ENCODE data around the gene ETS2. TPM values are rescaled to one million over a fixed set of nuclear protein-coding genes. Genes with fewer than 3 reads are reported as not detected.

ETS2 gene
- total and polyA plus RNA-seq, 2 donors (not counting 1 experiment from before 2014, with no cell fraction given), result 1.9 to 5.6 TPM

DNA sequence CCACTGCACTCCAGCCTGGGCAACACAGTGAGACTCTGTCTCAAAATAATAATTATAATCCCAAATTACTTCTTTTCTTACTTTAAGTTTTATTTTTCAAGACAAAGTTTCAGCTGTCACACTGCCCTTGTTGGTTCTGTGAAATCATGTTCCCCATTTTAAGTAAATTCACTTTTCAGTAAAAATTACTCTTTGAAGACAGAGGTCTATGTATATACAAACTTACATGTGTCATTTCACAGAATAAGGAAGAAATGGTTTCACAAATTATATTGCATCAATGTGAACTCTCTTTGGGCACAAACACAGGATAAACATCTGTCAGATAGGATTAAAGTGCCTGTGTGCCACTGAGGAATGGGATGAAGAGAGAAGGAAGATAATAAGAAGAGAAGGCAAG lies 33.1 kb upstream of the ETS2 start:
- Mint-ChIP-seq H3K9me3 (ENCODE audit: insufficient read depth) (no peaks in the 10 kb centered on the region), H3K27ac (no peak overlapping the region), H3K4me3 (no peak overlapping the region), H3K4me1 (peaks cover 39% of the 10 kb centered on the region), H3K27me3 (peaks cover 54% of the 10 kb centered on the region)
- CTCF ChIA-PET, result no interaction called here
- Histone ChIP-seq H3K27ac (ENCODE audit: low read length in 2 of 2) (no peak overlapping the region), H3K4me3 (ENCODE audit: control extremely low read depth in 1 of 5, extremely low read depth in 1 of 5, insufficient read depth in 1 of 5, low read depth in 2 of 5, low read length in 4 of 5) (no peak overlapping the region), H3K36me3 (replicated peaks in 1 of 2; ENCODE audit: control extremely low read depth in 1 of 2, control insufficient read depth in 1 of 2, extremely low read depth in 1 of 2, insufficient read depth in 2 of 2, low read length in 1 of 2) (no peaks in the 10 kb centered on the region), H3K4me1 (ENCODE audit: control insufficient read depth in 2 of 2, insufficient read depth in 2 of 2, low read length in 2 of 2) (peaks cover 15 to 20% of the 10 kb centered on the region in 2 donors), H2AFZ (ENCODE audit: insufficient read depth, low read depth, low read length, poor library complexity, severe bottlenecking) (no peak overlapping the region), H3K9me3 (ENCODE audit: control extremely low read depth in 1 of 3, control insufficient read depth in 2 of 3, insufficient read depth in 1 of 3, low read length in 2 of 3) (no peaks in the 10 kb centered on the region), H4K20me1 (ENCODE audit: control insufficient read depth, insufficient read depth, low read length, poor library complexity, severe bottlenecking) (no peaks in the 10 kb centered on the region), H3K9ac (ENCODE audit: low read length) (no peak overlapping the region), H3K79me2 (ENCODE audit: control insufficient read depth, insufficient read depth, low read length) (no peaks in the 10 kb centered on the region), H3K27me3 (replicated peaks in 1 of 4; ENCODE audit: control extremely low read depth in 1 of 4, control insufficient read depth in 3 of 4, insufficient read depth in 4 of 4, low read length in 3 of 4) (peaks cover 0 to 68% (median 27%) of the 10 kb centered on the region in 4 experiments), H3K4me2 (replicated peaks; ENCODE audit: low read depth, low read length, poor library complexity, severe bottlenecking) (no peak overlapping the region)
- DNase-seq (no peak), ATAC-seq (ENCODE audit: low read depth) (no peak)
- intact Hi-C loops (cut with micrococcal nuclease), result no loop called here
- no peak for TF ChIP-seq EZH2 (IDR thresholded peaks at IDR 0.05; ENCODE audit: borderline replicate concordance, insufficient read depth, low read depth, low read length, poor library complexity, severe bottlenecking)
- TF ChIP-seq, protein P1, sequence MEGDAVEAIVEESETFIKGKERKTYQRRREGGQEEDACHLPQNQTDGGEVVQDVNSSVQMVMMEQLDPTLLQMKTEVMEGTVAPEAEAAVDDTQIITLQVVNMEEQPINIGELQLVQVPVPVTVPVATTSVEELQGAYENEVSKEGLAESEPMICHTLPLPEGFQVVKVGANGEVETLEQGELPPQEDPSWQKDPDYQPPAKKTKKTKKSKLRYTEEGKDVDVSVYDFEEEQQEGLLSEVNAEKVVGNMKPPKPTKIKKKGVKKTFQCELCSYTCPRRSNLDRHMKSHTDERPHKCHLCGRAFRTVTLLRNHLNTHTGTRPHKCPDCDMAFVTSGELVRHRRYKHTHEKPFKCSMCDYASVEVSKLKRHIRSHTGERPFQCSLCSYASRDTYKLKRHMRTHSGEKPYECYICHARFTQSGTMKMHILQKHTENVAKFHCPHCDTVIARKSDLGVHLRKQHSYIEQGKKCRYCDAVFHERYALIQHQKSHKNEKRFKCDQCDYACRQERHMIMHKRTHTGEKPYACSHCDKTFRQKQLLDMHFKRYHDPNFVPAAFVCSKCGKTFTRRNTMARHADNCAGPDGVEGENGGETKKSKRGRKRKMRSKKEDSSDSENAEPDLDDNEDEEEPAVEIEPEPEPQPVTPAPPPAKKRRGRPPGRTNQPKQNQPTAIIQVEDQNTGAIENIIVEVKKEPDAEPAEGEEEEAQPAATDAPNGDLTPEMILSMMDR (IDR thresholded peaks at IDR 0.05), result no peak
- POLR2A ChIA-PET, result no interaction called here

DNA sequence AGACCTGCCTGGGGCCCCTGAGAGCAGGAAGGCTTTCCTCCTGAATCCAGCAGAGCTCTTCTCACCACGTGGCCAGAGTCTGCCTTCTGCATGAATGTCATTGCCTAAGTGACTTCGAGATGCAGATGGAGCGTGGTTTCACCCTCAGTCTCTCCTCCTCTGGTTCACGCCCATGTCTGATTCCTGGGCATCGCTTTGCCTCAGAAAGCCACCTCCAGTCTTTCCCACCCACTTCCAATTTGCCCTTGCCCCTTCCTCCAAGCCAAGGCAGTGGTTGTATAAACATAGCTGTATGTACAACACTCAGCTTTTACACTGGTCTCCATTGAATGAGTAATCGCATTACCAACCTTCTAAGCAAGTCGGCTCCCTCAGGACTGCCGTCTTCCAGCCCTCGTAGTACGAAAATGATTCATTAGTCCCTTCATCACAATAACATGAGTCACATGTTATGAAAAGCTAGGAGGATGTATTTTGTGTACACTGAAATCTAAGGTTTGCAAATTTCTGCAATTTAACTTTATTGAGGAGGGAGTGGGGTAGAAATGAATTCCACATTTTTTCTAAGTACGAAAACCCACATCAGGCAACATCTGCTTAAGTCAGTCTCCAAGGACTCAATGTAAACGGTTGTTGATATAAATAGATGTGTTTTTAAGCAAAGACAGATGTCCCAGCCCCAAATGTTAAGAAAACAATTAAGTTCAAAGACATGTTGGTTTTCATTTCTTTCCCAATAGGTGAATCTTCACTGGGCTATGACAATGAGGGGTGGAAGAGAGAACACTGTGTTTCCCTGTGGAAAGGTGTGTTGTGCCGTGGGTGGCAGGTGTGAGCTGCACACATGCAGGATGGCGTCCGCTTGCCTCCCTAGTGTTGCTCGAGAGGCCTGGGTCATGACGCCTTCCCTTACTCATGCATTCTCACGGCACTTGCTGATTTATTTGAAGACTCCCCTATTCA lies 32.3 kb upstream of the ETS2 start:
- peaks cover 17 to 23% of the 10 kb centered on the region in 2 donors for H3K4me1 ChIP-seq (ENCODE audit: control insufficient read depth in 2 of 2, insufficient read depth in 2 of 2, low read length in 2 of 2)
- ATAC-seq (ENCODE audit: low read depth) (peak; percentile 24), DNase-seq (no peak)
- H3K9me3 ChIP-seq (ENCODE audit: control extremely low read depth in 1 of 3, control insufficient read depth in 2 of 3, insufficient read depth in 1 of 3, low read length in 2 of 3), result peaks cover 0 to 3% (median under 1%) of the 10 kb centered on the region in 3 donors
- Mint-ChIP-seq H3K4me3 (no peak overlapping the region), H3K9me3 (ENCODE audit: insufficient read depth) (peaks cover 1% of the 10 kb centered on the region), H3K27me3 (peaks cover 57% of the 10 kb centered on the region), H3K27ac (peak overlapping the region; percentile 24), H3K4me1 (peaks cover 39% of the 10 kb centered on the region)
- H2AFZ ChIP-seq (ENCODE audit: insufficient read depth, low read depth, low read length, poor library complexity, severe bottlenecking), result no peak overlapping the region
- H4K20me1 ChIP-seq (ENCODE audit: control insufficient read depth, insufficient read depth, low read length, poor library complexity, severe bottlenecking), result no peaks in the 10 kb centered on the region
- intact Hi-C loops (cut with micrococcal nuclease), result no loop called here
- TF ChIP-seq EZH2 (IDR thresholded peaks at IDR 0.05; ENCODE audit: borderline replicate concordance, insufficient read depth, low read depth, low read length, poor library complexity, severe bottlenecking), result no peak
- TF ChIP-seq, protein P1 (IDR thresholded peaks at IDR 0.05), result no peak
- no peak overlapping the region for H3K9ac ChIP-seq (ENCODE audit: low read length)
- ChIA-PET CTCF (no interaction called here), POLR2A (interaction anchor here (0.6 kb wide), 1 partner anchor 24 kb away, joined by 3 read pairs; no protein-coding TSS in a partner anchor)
- no peaks in the 10 kb centered on the region for H3K79me2 ChIP-seq (ENCODE audit: control insufficient read depth, insufficient read depth, low read length)
- H3K4me2 ChIP-seq (replicated peaks; ENCODE audit: low read depth, low read length, poor library complexity, severe bottlenecking), result no peak overlapping the region
- H3K4me3 ChIP-seq (ENCODE audit: control extremely low read depth in 1 of 5, extremely low read depth in 1 of 5, insufficient read depth in 1 of 5, low read depth in 2 of 5, low read length in 4 of 5), result no peak overlapping the region
- peaks cover 0 to 68% (median 28%) of the 10 kb centered on the region in 4 experiments for H3K27me3 ChIP-seq (replicated peaks in 1 of 4; ENCODE audit: control extremely low read depth in 1 of 4, control insufficient read depth in 3 of 4, insufficient read depth in 4 of 4, low read length in 3 of 4)
- H3K36me3 ChIP-seq (replicated peaks in 1 of 2; ENCODE audit: control extremely low read depth in 1 of 2, control insufficient read depth in 1 of 2, extremely low read depth in 1 of 2, insufficient read depth in 2 of 2, low read length in 1 of 2), result no peaks in the 10 kb centered on the region
- H3K27ac ChIP-seq (ENCODE audit: low read length in 2 of 2), result no peak overlapping the region
- 25% methylated on average over 4 of the region's 18 CpGs for WGBS (ENCODE audit: insufficient coverage)
